ENCODE results near the gene KDM1B.

The KDM1B gene

DNA sequence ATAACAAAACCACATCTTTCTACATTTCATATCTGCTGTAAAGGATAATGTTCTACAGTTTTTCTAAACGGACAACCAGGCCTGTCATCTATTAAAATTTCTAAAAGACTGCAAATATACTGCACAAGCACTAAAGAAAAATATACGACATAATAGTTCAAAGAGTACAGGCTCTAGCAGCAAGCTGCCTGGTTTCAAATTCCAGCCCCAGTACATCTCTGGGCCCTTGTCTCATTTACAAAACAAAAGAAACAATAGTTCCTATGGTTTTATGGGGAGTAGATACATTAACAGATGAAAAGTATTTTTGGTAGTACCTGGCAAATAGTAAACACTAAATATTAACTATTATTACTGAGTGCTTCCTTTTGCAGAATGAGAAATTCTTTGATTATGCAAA lies 85.0 kb downstream of the KDM1B start:
- no peak for DNase-seq

- DNase-seq, result peak in 1 of 2 experiments; percentile 36
Measured at GRCh38 chr6:18241208-18242038, 86.2 kb downstream of the KDM1B start.

GRCh38 chr6:18242062-18242851 lies 87.0 kb downstream of the KDM1B start:
- peak; percentile 77 to 82 for DNase-seq

GRCh38 chr6:18243302-18243893 lies 88.2 kb downstream of the KDM1B start:
- DNase-seq, result no peak

- DNase-seq, result no peak
Measured at GRCh38 chr6:18244251-18244650, 89.0 kb downstream of the KDM1B start.

- no peak for DNase-seq
Measured at GRCh38 chr6:18245079-18245478, 89.9 kb downstream of the KDM1B start.

DNA sequence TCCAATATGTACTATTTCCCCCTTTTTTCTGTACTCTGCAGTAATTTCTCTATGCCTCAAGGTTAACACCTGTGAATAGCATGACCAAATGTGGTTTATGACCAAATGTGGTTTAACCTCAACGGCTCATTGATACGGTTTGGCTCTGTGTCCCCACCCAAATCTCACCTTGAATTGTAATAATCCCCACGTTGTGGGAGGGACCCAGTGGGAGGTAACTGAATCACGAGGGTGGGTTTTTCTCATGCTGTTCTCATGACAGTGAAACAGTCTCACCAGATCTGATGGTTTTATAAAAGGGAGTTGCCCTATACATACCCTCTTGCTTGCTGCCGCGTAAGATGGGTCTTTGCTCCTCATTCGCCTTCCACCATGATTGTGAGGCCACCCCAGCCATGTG lies 90.4 kb downstream of the KDM1B start:
- no peak for DNase-seq

- no peak for DNase-seq
Measured at GRCh38 chr6:18246205-18246604, 91.0 kb downstream of the KDM1B start.

GRCh38 chr6:18247002-18247401 lies 91.8 kb downstream of the KDM1B start:
- DNase-seq, result no peak

DNA sequence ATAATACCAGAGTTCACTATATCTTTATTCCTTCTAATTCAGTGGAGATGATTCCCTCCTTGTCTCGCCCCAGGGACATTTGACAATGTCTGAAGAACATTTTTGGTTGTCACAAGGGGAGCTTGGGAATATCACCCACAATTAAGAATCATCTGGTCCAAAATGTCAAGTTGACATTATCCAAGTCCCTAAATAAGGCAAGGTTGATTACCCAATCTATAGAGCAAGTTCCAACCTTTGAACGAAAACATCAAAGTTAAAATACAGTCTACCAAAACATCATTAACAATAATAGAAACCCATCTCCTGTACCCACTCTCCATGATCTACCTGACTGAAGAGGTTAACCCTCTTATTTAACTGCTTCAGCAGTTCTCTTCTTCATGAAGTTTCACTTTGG lies 93.5 kb downstream of the KDM1B start:
- DNase-seq, result no peak

DNA sequence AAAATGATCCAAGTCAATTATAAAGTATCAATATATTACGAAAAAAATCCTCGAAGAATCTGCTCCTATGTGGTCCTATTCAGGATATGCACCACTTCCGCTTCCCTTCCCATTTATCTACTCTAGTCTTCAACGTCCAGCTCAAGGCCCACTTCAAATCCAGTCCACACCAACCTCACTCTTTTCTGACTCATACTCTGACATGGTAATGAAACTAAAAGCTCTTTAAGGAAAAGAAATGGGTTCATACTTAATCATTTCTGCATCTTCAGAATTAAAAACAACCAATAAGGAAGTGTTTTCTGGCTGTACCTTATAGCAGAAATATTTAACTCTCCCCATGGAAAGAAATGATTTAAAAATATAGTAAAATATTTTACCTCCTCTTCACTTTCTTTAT lies 94.0 kb downstream of the KDM1B start:
- DNase-seq, result no peak

DNA sequence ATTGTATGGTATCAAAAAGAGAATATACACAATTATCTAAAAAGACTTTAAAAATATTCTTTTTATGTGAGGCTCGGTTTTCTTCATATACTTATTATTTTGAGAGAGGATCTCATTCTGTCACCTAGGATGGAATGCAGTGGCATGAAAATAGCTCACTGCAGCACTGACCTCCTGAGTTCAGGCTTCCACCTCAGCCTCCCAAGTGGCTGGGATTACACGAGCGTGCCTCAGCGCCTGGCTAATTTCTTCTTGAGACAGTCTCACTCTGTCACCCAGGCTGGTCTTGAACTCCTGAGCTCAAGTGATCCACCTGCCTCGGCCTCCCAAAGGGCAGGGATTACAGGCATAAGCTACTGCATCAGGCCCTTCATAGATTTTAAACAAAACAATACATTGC lies 98.4 kb downstream of the KDM1B start:
- no peak for DNase-seq

GRCh38 chr6:18254793-18255192 lies 99.6 kb downstream of the KDM1B start:
- no peak for DNase-seq

- DNase-seq, result no peak
Measured at GRCh38 chr6:18259675-18260447, 104.6 kb downstream of the KDM1B start.

DNA sequence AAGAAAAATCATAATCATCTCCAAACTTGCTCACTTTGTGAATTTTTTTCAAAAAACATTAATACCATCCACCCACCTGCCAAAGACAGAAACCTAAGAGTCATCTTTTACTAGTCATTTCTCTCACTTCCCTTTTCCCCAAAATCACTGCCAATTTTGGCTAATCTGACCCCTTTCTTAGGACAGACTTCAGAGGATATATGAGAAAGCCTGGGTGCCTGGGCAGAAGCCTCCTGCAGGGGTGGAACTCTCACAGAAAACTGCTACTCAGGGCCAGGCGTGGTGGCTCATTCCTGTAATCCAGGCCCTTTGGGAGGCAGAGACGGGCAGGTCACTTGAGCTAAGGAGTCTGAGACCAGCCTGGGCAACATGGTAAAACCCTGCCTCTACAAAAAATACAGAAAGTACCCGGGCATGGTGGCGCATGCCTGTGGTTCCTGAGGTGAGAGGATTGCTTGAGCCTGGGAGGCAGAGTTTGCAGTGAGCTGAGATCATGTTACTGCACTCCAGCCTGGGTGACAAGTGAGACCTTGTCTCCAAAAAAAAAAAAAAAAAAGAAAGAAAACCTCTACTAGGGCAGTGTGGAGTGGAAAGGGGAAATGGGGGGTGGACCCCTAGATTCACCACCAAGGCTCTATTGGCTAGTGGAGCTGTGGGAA lies 105.4 kb downstream of the KDM1B start:
- DNase-seq, result peak in 1 of 2 experiments; percentile 37

DNA sequence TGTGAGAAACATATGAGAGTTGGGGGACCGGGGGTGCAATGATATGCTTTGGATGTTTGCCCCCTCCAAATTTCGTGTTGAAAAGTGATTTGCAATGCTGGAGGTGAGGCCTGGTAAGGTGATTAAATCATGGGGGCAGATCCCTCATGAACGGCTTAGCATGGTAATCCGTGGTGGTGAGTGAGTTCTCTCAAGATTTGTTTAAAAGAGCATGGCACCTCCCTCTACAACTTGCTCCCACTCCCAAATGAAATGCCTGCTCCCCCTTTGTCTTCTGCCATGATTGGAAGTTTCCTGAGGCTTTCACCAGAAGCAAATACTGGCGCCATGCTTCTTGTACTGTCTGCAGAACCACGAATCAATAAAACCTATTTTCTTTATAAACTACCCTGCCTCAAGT lies 106.7 kb downstream of the KDM1B start:
- DNase-seq, result no peak

DNA sequence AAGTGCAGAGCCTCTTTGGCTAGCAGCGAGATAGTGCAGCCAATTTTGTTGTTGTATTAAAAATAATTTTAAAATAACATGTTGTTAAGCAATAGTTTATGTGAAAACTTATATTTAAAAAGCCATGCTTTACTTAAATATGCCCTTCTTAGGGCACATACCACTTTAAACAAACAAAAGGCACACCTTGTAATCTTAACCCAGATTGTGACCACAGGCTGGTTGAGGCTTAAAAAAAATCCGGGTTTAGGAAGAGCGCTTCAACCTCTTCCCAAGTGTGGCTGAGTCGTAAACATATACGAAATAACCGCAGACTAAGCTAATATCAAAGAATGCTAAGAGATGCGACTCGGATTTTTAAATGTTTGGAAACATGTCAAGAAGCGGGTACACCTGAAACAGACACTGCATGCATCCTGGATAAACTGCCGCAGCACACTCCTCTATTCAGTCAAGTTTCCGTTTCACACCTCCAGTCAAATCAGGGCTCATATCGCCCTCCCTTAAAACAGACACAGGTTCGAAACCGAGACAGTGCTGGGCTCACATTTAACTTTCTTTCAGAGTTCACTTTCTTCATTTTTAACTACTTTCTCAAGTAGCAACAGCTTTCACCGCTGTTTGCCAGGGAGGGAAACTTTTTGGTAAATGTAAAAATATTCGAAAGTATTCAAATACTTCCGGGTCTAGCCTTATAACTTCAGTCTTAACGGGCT lies 107.6 kb downstream of the KDM1B start:
- DNase-seq, result peak in 1 of 2 experiments; percentile 28

DNA sequence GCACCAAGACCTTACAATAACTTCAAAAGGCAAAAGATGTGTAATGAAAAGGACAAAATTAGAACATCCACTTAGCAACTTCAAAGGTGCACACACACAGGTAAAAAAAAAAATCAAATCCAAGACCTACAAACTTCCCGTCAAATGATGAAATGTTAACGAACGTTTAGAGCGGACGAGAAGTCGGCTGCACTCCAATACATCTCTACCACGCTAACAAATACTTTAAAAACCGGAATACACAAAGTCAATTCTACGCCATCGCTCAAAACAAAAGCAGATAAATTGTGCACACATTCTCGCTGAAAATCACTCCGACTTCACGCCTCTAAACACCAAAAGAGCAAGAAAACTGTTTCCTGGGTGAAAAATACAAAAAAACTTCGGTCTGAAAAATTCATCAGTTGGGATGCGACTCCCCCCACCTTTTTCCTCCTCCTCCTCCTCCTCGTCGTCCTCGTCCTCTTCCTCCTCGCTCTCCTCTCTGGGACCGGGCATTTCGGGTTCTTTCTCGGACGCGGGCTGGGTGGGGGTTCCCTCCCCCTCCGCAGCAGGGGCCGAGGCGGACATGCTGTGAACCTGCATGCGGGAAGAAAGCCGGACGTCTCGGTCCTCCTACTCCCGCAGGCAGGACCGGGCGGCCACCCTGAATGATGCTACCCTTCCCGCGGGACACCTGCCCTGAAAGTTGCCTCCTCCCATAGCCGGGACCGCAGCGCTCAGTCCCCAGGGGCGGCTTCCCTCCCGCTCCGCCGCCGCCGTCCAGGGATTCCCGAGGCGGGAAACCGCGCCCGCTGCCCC lies 108.4 kb downstream of the KDM1B start:
- DNase-seq, result no peak

DNA sequence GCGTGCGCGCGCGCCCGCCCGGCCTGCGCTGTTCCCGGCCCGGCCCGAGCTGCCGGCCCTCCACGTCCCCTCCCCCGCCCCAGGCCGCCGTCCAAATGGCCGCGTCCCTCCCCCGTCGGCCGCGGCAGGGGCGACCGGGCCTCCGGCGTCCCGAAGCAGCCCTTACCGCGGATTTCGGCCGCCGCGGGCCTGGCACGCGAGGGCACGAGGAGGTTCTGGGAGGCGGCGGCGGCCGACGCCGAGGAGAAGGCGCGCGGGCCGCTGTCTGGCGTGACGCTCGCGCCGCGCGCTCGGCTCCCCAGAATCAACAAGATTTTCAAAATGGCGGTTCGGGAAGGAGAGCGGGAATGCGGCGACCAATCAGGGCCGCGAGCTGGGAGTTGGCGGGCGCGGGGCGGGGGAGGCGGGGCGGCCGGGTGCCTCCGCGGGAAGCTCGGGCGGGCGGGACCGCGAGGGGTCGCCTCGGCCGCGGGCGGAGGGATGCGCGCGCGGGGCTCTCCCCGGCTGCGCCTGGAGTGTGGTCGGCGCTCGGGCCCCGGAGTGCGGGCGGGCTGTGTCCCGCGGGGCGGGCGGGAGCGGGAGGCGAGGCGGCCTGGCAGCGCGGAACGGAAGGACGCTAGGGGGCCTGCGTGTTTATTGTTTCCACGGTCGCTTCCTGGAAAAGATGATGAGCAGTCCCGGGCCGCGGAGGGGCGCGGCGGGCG lies 109.1 kb downstream of the KDM1B start, which contains the start of gene DEK:
DEK (minus strand) TSS at position 312 of the 704 bp plus-strand sequence. CDS start 543 bp downstream, outside the sequence.
- peak; percentile 25 to 80 for DNase-seq

- no peak for DNase-seq
Measured at GRCh38 chr6:18264923-18265377, 109.7 kb downstream of the KDM1B start.

All from SW 1271 (cell line).